ENCODE results near the gene LCOR. TPM values are rescaled to one million over a fixed set of nuclear protein-coding genes. Genes with fewer than 3 reads are reported as not detected.

The LCOR gene
- total and polyA plus RNA-seq, 2 experiments from 2014 or later = 26.1 to 48.7 TPM

- Histone ChIP-seq H4K20me1 (ENCODE audit: insufficient read depth, poor library complexity, severe bottlenecking) (peaks cover 59% of the 10 kb centered on the region), H3K27me3 (no peaks in the 10 kb centered on the region), H3K9me3 (ENCODE audit: low read depth) (no peaks in the 10 kb centered on the region), H2AFZ (no peak overlapping the region), H3K4me3 (no peak overlapping the region), H3K27ac (no peak overlapping the region), H3K4me2 (no peak overlapping the region), H3K4me1 (ENCODE audit: insufficient read depth) (peaks cover 19% of the 10 kb centered on the region), H3K9me2 (replicated peaks; ENCODE audit: insufficient read depth) (no peaks in the 10 kb centered on the region), H3K36me3 (replicated peaks; ENCODE audit: insufficient read depth, low read depth) (no peaks in the 10 kb centered on the region), H3K79me2 (peaks cover 91% of the 10 kb centered on the region)
- DNase-seq (ENCODE audit: low spot score) = no peak
- TF ChIP-seq CTCF (IDR thresholded peaks at IDR 0.05; ENCODE audit: poor library complexity) (no peak), EZH2phosphoT487 (IDR thresholded peaks at IDR 0.05; ENCODE audit: low read depth, severe bottlenecking, unreplicated experiment) (no peak), EZH2 (IDR thresholded peaks at IDR 0.05; ENCODE audit: borderline replicate concordance) (no peak)
- WGBS (ENCODE audit: low lambda C conversion rate, missing lambda C conversion rate) = 93% methylated on average over 5 of the region's 5 CpGs
Observed at GRCh38 chr10:96860631-96861277, 28.7 kb downstream of the LCOR start.

GRCh38 chr10:96863922-96864543 is 31.9 kb downstream of the LCOR start:
- Histone ChIP-seq H3K4me2 (peak overlapping the region; percentile 42), H3K9me2 (replicated peaks; ENCODE audit: insufficient read depth) (no peaks in the 10 kb centered on the region), H3K4me1 (ENCODE audit: insufficient read depth) (peaks cover 15% of the 10 kb centered on the region), H3K79me2 (peaks cover 91% of the 10 kb centered on the region), H3K9me3 (ENCODE audit: low read depth) (no peaks in the 10 kb centered on the region), H3K27ac (peak overlapping the region; percentile 83), H4K20me1 (ENCODE audit: insufficient read depth, poor library complexity, severe bottlenecking) (peaks cover 35% of the 10 kb centered on the region), H2AFZ (no peak overlapping the region), H3K36me3 (replicated peaks; ENCODE audit: insufficient read depth, low read depth) (no peaks in the 10 kb centered on the region), H3K27me3 (no peaks in the 10 kb centered on the region), H3K4me3 (no peak overlapping the region)
- DNase-seq (ENCODE audit: low spot score) = peak; percentile 58
- WGBS (ENCODE audit: low lambda C conversion rate, missing lambda C conversion rate) = 53% methylated on average over 3 of the region's 3 CpGs
- no peak for TF ChIP-seq CTCF (IDR thresholded peaks at IDR 0.05; ENCODE audit: poor library complexity)

GRCh38 chr10:96873086-96873485 is 41.0 kb downstream of the LCOR start:
- no peak for DNase-seq (ENCODE audit: low spot score)
- no peak overlapping the region for H3K4me2 ChIP-seq
- H2AFZ ChIP-seq = no peak overlapping the region
- TF ChIP-seq EZH2phosphoT487 (IDR thresholded peaks at IDR 0.05; ENCODE audit: low read depth, severe bottlenecking, unreplicated experiment) (no peak), CTCF (IDR thresholded peaks at IDR 0.05; ENCODE audit: poor library complexity) (no peak), EZH2 (IDR thresholded peaks at IDR 0.05; ENCODE audit: borderline replicate concordance) (no peak)
- H3K4me3 ChIP-seq = no peak overlapping the region
- no peak overlapping the region for H3K27ac ChIP-seq
- no peaks in the 10 kb centered on the region for H3K4me1 ChIP-seq (ENCODE audit: insufficient read depth)
- no peaks in the 10 kb centered on the region for H3K27me3 ChIP-seq
- no peaks in the 10 kb centered on the region for H3K9me2 ChIP-seq (replicated peaks; ENCODE audit: insufficient read depth)
- no peaks in the 10 kb centered on the region for H3K36me3 ChIP-seq (replicated peaks; ENCODE audit: insufficient read depth, low read depth)
- no peaks in the 10 kb centered on the region for H3K9me3 ChIP-seq (ENCODE audit: low read depth)
- H3K79me2 ChIP-seq = peaks cover 100% of the 10 kb centered on the region
- H4K20me1 ChIP-seq (ENCODE audit: insufficient read depth, poor library complexity, severe bottlenecking) = peaks cover 48% of the 10 kb centered on the region
